CD14-positive monocyte (primary cell): ENCODE data around the gene SLC7A5. TPM values are rescaled to one million over a fixed set of nuclear protein-coding genes. Genes with fewer than 3 reads are reported as not detected.

Experiments used
- DNase-seq, 3 donors: peaks; one replicate each; pipeline ENCODE4 v3.0.0-alpha.2; 2011 to 2022
- H2AFZ ChIP-seq: 2 replicates; pipeline ENCODE4 v1.6.0; 2012; ENCODE audit warnings: mild to moderate bottlenecking, low read depth, low read length, inconsistent platforms; ENCODE audit not compliant: insufficient read depth, poor library complexity, severe bottlenecking
- H3K27ac ChIP-seq, 2 donors: 1 replicate in 1 of 2; 2 replicates in 1 of 2; pipeline ENCODE4 v1.5.1; 2012 to 2013; ENCODE audit warnings: low read length in 2 of 2, control low read depth in 1 of 2, inconsistent platforms in 1 of 2, low read depth in 1 of 2, mild to moderate bottlenecking in 1 of 2
- H3K27me3 ChIP-seq, 2 donors: one replicate each; pipeline versions ENCODE4 v1.6.0 to v1.6.1; 2011 to 2013; ENCODE audit warnings: low read length in 2 of 2; ENCODE audit not compliant: control insufficient read depth in 2 of 2, insufficient read depth in 2 of 2
- H3K36me3 ChIP-seq, 2 donors: replicated peaks in 1 of 2; 1 replicate in 1 of 2; 2 replicates in 1 of 2; pipeline versions ENCODE4 v1.5.1 to v1.6.1; 2012 to 2013; ENCODE audit warnings: low read length in 2 of 2, control low read depth in 1 of 2, inconsistent platforms in 1 of 2, mild to moderate bottlenecking in 1 of 2; ENCODE audit not compliant: insufficient read depth in 2 of 2, control insufficient read depth in 1 of 2
- H3K4me1 ChIP-seq, 2 donors: 1 replicate in 1 of 2; 2 replicates in 1 of 2; pipeline versions ENCODE4 v1.5.1 to v1.6.1; 2012 to 2013; ENCODE audit warnings: low read length in 2 of 2, control low read depth in 1 of 2, inconsistent platforms in 1 of 2, mild to moderate bottlenecking in 1 of 2, moderate library complexity in 1 of 2; ENCODE audit not compliant: insufficient read depth in 2 of 2, control insufficient read depth in 1 of 2
- H3K4me2 ChIP-seq: replicated peaks from 2 replicates; pipeline ENCODE3; 2012; ENCODE audit warnings: low read length, moderate library complexity, mild to moderate bottlenecking; ENCODE audit not compliant: poor library complexity, severe bottlenecking; ENCODE audit errors: extremely low read depth
- H3K4me3 ChIP-seq, 3 experiments: fragments of 200-600 bp in 1 of 3; sonication (generic) in 1 of 3; replicated peaks in 1 of 3; 1 replicate in 2 of 3; 2 replicates in 1 of 3; pipeline ENCODE4 v1.5.1; 2011 to 2013; ENCODE audit warnings: low read length in 3 of 3, mild to moderate bottlenecking in 3 of 3, control low read depth in 2 of 3, low read depth in 2 of 3, inconsistent platforms in 1 of 3, moderate library complexity in 1 of 3
- H3K79me2 ChIP-seq: 2 replicates; pipeline ENCODE4 v1.6.0; 2012; ENCODE audit warnings: mild to moderate bottlenecking, control low read depth, inconsistent platforms, low read length, moderate library complexity; ENCODE audit not compliant: insufficient read depth
- H3K9ac ChIP-seq: 2 replicates; pipeline ENCODE4 v1.6.0; 2017; ENCODE audit warnings: low read length, mild to moderate bottlenecking; ENCODE audit not compliant: insufficient read depth, poor library complexity, severe bottlenecking
- H3K9me3 ChIP-seq, 2 donors: replicated peaks in 1 of 2; 1 replicate in 1 of 2; 2 replicates in 1 of 2; pipeline versions ENCODE4 v1.5.1 to v1.6.1; 2012 to 2013; ENCODE audit warnings: low read length in 2 of 2, control low read depth in 1 of 2; ENCODE audit not compliant: control insufficient read depth in 1 of 2, insufficient read depth in 1 of 2
- H4K20me1 ChIP-seq: 2 replicates; pipeline ENCODE4 v1.6.0; 2012; ENCODE audit warnings: mild to moderate bottlenecking, low read length, control low read depth, moderate library complexity; ENCODE audit not compliant: insufficient read depth
- H3K27ac Mint-ChIP-seq, 7 donors: one replicate each; pipeline ENCODE4 v1.8.0; 2020; ENCODE audit warnings: mild to moderate bottlenecking in 7 of 7, mixed read lengths in 7 of 7, moderate library complexity in 6 of 7, inconsistent platforms in 2 of 7
- H3K27me3 Mint-ChIP-seq, 3 donors: one replicate each; pipeline ENCODE4 v1.8.0; 2021 to 2022; ENCODE audit warnings: low read depth in 3 of 3, mild to moderate bottlenecking in 3 of 3, mixed read lengths in 3 of 3, moderate library complexity in 3 of 3, inconsistent platforms in 1 of 3
- H3K36me3 Mint-ChIP-seq, 2 donors: one replicate each; pipeline ENCODE4 v1.8.0; 2020; ENCODE audit warnings: mixed read lengths in 2 of 2, inconsistent platforms in 1 of 2, mild to moderate bottlenecking in 1 of 2
- H3K4me1 Mint-ChIP-seq: one replicate; pipeline ENCODE4 v1.8.0; 2020; ENCODE audit warnings: mild to moderate bottlenecking, mixed read lengths
- H3K4me3 Mint-ChIP-seq, 2 donors: one replicate each; pipeline ENCODE4 v1.8.0; 2020; ENCODE audit warnings: mild to moderate bottlenecking in 2 of 2, mixed read lengths in 2 of 2, moderate library complexity in 1 of 2
- H3K9me3 Mint-ChIP-seq, 7 donors: one replicate each; pipeline ENCODE4 v1.8.0; 2020 to 2022; ENCODE audit warnings: mixed read lengths in 7 of 7, mild to moderate bottlenecking in 6 of 7, moderate library complexity in 6 of 7, inconsistent platforms in 2 of 7
- CTCF ChIP-seq: fragments of 200-600 bp; IDR thresholded peaks from one replicate; pipeline ENCODE4 v1.8.0; 2022; ENCODE audit warnings: antibody characterized with exemption, mild to moderate bottlenecking
- WGBS: methylation state at CpG from one replicate; pipeline ENCODE4 v1.1.5; 2013; ENCODE audit warnings: missing lambda C conversion rate; ENCODE audit not compliant: insufficient coverage; 5-methylcytosine and 5-hydroxymethylcytosine counted together
- intact Hi-C, 2 donors: fragments of 100-400 bp; cut with micrococcal nuclease; formaldehyde crosslinking; loops; one replicate each; pipeline versions ENCODE4 v1.15.0 to v1.15.1; 2023
- polyA plus RNA-seq, 3 donors: library from polyadenylated mRNA; depleted of rRNA in 1 of 3; unstranded in 2 of 3; stranded (reverse) in 1 of 3; fragments of 300-500 nt in 2 of 3; fragments of >200 nt in 1 of 3; fragmentation: Illumina TruSeq in 2 of 3; gene quantifications; 1 replicate in 2 of 3; 2 replicates in 1 of 3; pipeline ENCODE4 v1.2.3, GENCODE V29; 2012 to 2021

Gene SLC7A5
- polyA plus RNA-seq, 3 donors = 0.40 to 5.8 (median 1.1) TPM

- Mint-ChIP-seq H3K27me3 (no peaks in the 10 kb centered on the region), H3K4me1 (peaks cover 9% of the 10 kb centered on the region), H3K4me3 (no peak overlapping the region), H3K36me3 (peaks cover 27 to 32% of the 10 kb centered on the region in 2 donors), H3K27ac (peak overlapping the region in 1 of 7 donors; percentile 41), H3K9me3 (no peaks in the 10 kb centered on the region)
- Histone ChIP-seq H3K4me3 (no peak overlapping the region), H3K27ac (no peak overlapping the region), H3K9ac (no peak overlapping the region), H3K79me2 (no peaks in the 10 kb centered on the region), H4K20me1 (no peaks in the 10 kb centered on the region), H3K4me1 (peaks cover 4 to 5% of the 10 kb centered on the region in 2 donors), H3K36me3 (peaks cover 0 to 28% of the 10 kb centered on the region in 2 donors), H3K4me2 (no peak overlapping the region), H3K9me3 (no peaks in the 10 kb centered on the region), H3K27me3 (no peaks in the 10 kb centered on the region), H2AFZ (no peak overlapping the region)
- intact Hi-C loops = no loop called here
- 97% methylated on average over 14 of the region's 21 CpGs for WGBS
- TF ChIP-seq CTCF = no peak
- DNase-seq = no peak
Observed at GRCh38 chr16:87837627-87838289, 31.5 kb downstream of the SLC7A5 start.

- Histone ChIP-seq H3K9me3 (no peaks in the 10 kb centered on the region), H3K4me1 (peaks cover 4 to 6% of the 10 kb centered on the region in 2 donors), H3K4me2 (no peak overlapping the region), H3K9ac (no peak overlapping the region), H4K20me1 (no peaks in the 10 kb centered on the region), H3K4me3 (no peak overlapping the region), H3K79me2 (no peaks in the 10 kb centered on the region), H3K27ac (no peak overlapping the region), H3K27me3 (no peaks in the 10 kb centered on the region), H3K36me3 (peaks cover 0 to 28% of the 10 kb centered on the region in 2 donors), H2AFZ (no peak overlapping the region)
- Mint-ChIP-seq H3K4me1 (peaks cover 10% of the 10 kb centered on the region), H3K27me3 (no peaks in the 10 kb centered on the region), H3K36me3 (peaks cover 26 to 32% of the 10 kb centered on the region in 2 donors), H3K4me3 (no peak overlapping the region), H3K27ac (no peak overlapping the region), H3K9me3 (no peaks in the 10 kb centered on the region)
- no peak for TF ChIP-seq CTCF
- intact Hi-C loops = no loop called here
- WGBS = 82% methylated on average over 16 of the region's 17 CpGs
- no peak for DNase-seq
Observed at GRCh38 chr16:87836844-87837581, 32.3 kb downstream of the SLC7A5 start.
